Endothelial cell of umbilical vein (primary cell): ENCODE data around the gene TM4SF5.

Experiments used
- CTCF ChIP-seq, 2 donors: IDR thresholded peaks; 1 replicate in 1 of 2; 2 replicates in 1 of 2; pipeline ENCODE4 v1.5.1; 2011; ENCODE audit warnings: low read length in 2 of 2, mild to moderate bottlenecking in 2 of 2, moderate library complexity in 2 of 2, control low read depth in 1 of 2, inconsistent platforms in 1 of 2, low read depth in 1 of 2; ENCODE audit not compliant: insufficient read depth in 1 of 2; ENCODE audit errors: extremely low read depth in 1 of 2
- POLR2A ChIP-seq: IDR thresholded peaks from 2 replicates; pipeline ENCODE4 v1.6.1; 2012; ENCODE audit warnings: low read depth, mild to moderate bottlenecking, control low read depth, low read length
- POLR2AphosphoS5 ChIP-seq: IDR thresholded peaks from 2 replicates; pipeline ENCODE4 v1.6.1; 2012; ENCODE audit warnings: low read depth, mild to moderate bottlenecking, control low read depth, low read length, moderate library complexity; ENCODE audit not compliant: insufficient read depth

- TF ChIP-seq CTCF (IDR thresholded peaks at IDR 0.05; ENCODE audit: extremely low read depth in 1 of 2, insufficient read depth in 1 of 2, low read depth in 1 of 2, low read length in 2 of 2) (no peak), POLR2AphosphoS5 (no peak), POLR2A (no peak)
Measured at GRCh38 chr17:4810696-4811290, 39.1 kb downstream of the TM4SF5 start.
